DOHH2 (cell line): ENCODE data around the gene CKS1B.

Experiments used
- H3F3A ChIP-seq: fragments of 200-600 bp; sonication (generic), shearing (Covaris generic); 2 replicates; pipeline ENCODE4 v1.6.0; 2016; ENCODE audit warnings: antibody characterized with exemption, mild to moderate bottlenecking; ENCODE audit not compliant: control insufficient read depth, insufficient read depth
- H3K27ac ChIP-seq: fragments of 200-600 bp; sonication (generic); 2 replicates; pipeline ENCODE4 v1.5.1; 2014; ENCODE audit warnings: low read depth, mild to moderate bottlenecking, low read length, moderate library complexity
- H3K27me3 ChIP-seq: fragments of 200-600 bp; sonication (generic); 2 replicates; pipeline ENCODE4 v1.6.1; 2014; ENCODE audit warnings: mild to moderate bottlenecking, low read length, mixed read lengths; ENCODE audit not compliant: control insufficient read depth
- H3K36me3 ChIP-seq: fragments of 200-600 bp; sonication (generic); 2 replicates; pipeline ENCODE4 v1.6.1; 2014; ENCODE audit warnings: mild to moderate bottlenecking, low read length, moderate library complexity, mixed read lengths; ENCODE audit not compliant: control insufficient read depth
- H3K4me1 ChIP-seq: fragments of 200-600 bp; sonication (generic); 2 replicates; pipeline ENCODE4 v1.6.1; 2014; ENCODE audit warnings: mild to moderate bottlenecking, low read length, mixed read lengths; ENCODE audit not compliant: control insufficient read depth
- H3K4me2 ChIP-seq: fragments of 200-600 bp; sonication (generic); 2 replicates; pipeline ENCODE4 v1.6.0; 2014; ENCODE audit warnings: mild to moderate bottlenecking, low read length, moderate library complexity
- H3K4me3 ChIP-seq: fragments of 200-600 bp; sonication (generic); 2 replicates; pipeline ENCODE4 v1.5.1; 2014; ENCODE audit warnings: mild to moderate bottlenecking, low read length, mixed read lengths
- H3K79me2 ChIP-seq: fragments of 200-600 bp; sonication (generic); 2 replicates; pipeline ENCODE4 v1.6.1; 2014; ENCODE audit warnings: mild to moderate bottlenecking, low read length, mixed read lengths; ENCODE audit not compliant: control insufficient read depth
- H3K9me2 ChIP-seq: fragments of 200-600 bp; sonication (generic); replicated peaks from 2 replicates; pipeline ENCODE4 v1.6.1; 2014; ENCODE audit warnings: mild to moderate bottlenecking, low read length, mixed read lengths; ENCODE audit not compliant: control insufficient read depth
- H3K9me3 ChIP-seq: fragments of 200-600 bp; sonication (generic); 2 replicates; pipeline ENCODE4 v1.6.1; 2014; ENCODE audit warnings: antibody characterized with exemption, low read length, mixed read lengths; ENCODE audit not compliant: control insufficient read depth, insufficient read depth
- H4K20me1 ChIP-seq: fragments of 200-600 bp; sonication (generic); 2 replicates; pipeline ENCODE4 v1.6.0; 2014; ENCODE audit warnings: low read depth, mild to moderate bottlenecking, antibody characterized with exemption, low read length, moderate library complexity; ENCODE audit not compliant: control insufficient read depth, insufficient read depth
- CTCF ChIP-seq: fragments of 200-600 bp; sonication (generic); IDR thresholded peaks from one replicate; pipeline ENCODE4 v1.5.1; 2014; ENCODE audit warnings: antibody characterized with exemption, mild to moderate bottlenecking, low read depth, low read length; ENCODE audit not compliant: poor library complexity, severe bottlenecking
- EZH2phosphoT487 ChIP-seq: fragments of 200-600 bp; sonication (generic); IDR thresholded peaks from 2 replicates; pipeline ENCODE4 v1.6.1; 2017; ENCODE audit warnings: borderline replicate concordance, mild to moderate bottlenecking, antibody characterized with exemption, low read length, moderate library complexity, mixed read lengths

Gene CKS1B

GRCh38 chr1:155003766-155004351, 29.4 kb downstream of the CKS1B start:
- H3K27ac ChIP-seq, result peak overlapping the region; percentile 68
- H4K20me1 ChIP-seq, result no peaks in the 10 kb centered on the region
- peak overlapping the region; percentile 93 for H3K4me3 ChIP-seq
- peaks cover 76% of the 10 kb centered on the region for H3K4me1 ChIP-seq
- H3K27me3 ChIP-seq, result no peaks in the 10 kb centered on the region
- peaks cover 28% of the 10 kb centered on the region for H3K79me2 ChIP-seq
- H3K36me3 ChIP-seq, result no peaks in the 10 kb centered on the region
- H3K9me3 ChIP-seq, result no peaks in the 10 kb centered on the region
- no peak for TF ChIP-seq EZH2phosphoT487
- H3F3A ChIP-seq, result peaks cover 31% of the 10 kb centered on the region
- peak overlapping the region; percentile 93 for H3K4me2 ChIP-seq
- H3K9me2 ChIP-seq, result no peaks in the 10 kb centered on the region

- Histone ChIP-seq H3K4me2 (peak overlapping the region; percentile 93), H3K9me3 (no peaks in the 10 kb centered on the region), H3K9me2 (no peaks in the 10 kb centered on the region), H3K27me3 (no peaks in the 10 kb centered on the region), H3F3A (peaks cover 31% of the 10 kb centered on the region), H3K4me1 (peaks cover 75% of the 10 kb centered on the region), H3K79me2 (peaks cover 28% of the 10 kb centered on the region), H4K20me1 (no peaks in the 10 kb centered on the region), H3K27ac (peak overlapping the region; percentile 68), H3K36me3 (no peaks in the 10 kb centered on the region), H3K4me3 (peak overlapping the region; percentile 93)
- TF ChIP-seq EZH2phosphoT487 (no peak), CTCF (peak; percentile 10)
Measured at GRCh38 chr1:155004352-155005075, 30.0 kb downstream of the CKS1B start.

- Histone ChIP-seq H3K4me2 (peak overlapping the region; percentile 93), H3K4me1 (peaks cover 75% of the 10 kb centered on the region), H3F3A (peaks cover 23% of the 10 kb centered on the region), H3K27me3 (no peaks in the 10 kb centered on the region), H3K27ac (peak overlapping the region; percentile 68), H3K4me3 (peak overlapping the region; percentile 93), H3K79me2 (peaks cover 28% of the 10 kb centered on the region), H3K9me2 (no peaks in the 10 kb centered on the region), H3K9me3 (no peaks in the 10 kb centered on the region), H4K20me1 (no peaks in the 10 kb centered on the region), H3K36me3 (no peaks in the 10 kb centered on the region)
- no peak for TF ChIP-seq EZH2phosphoT487
- no peak for TF ChIP-seq CTCF
Measured at GRCh38 chr1:155005076-155006011, 30.9 kb downstream of the CKS1B start.
